GM12873 (cell line): ENCODE measurements around the gene MRPL54.

ENCODE experiments used
- CTCF ChIP-seq: IDR thresholded peaks from 2 replicates; pipeline ENCODE4 v1.5.1; 2012; ENCODE audit warnings: low read depth, mild to moderate bottlenecking, moderate library complexity, low read length, control low read depth; ENCODE audit not compliant: insufficient read depth; ENCODE audit errors: missing control alignments

MRPL54 gene

GRCh38 chr19:3785938-3786824 lies 23.7 kb downstream of the MRPL54 start, which contains the start of gene MATK:
Gene MATK, minus strand, starts transcription at chr19:3786381. Its CDS starts 1,246 bp downstream, at chr19:3785135.
- no peak for TF ChIP-seq CTCF

GRCh38 chr19:3788996-3789778 lies 26.7 kb downstream of the MRPL54 start:
- TF ChIP-seq CTCF: no peak

- TF ChIP-seq CTCF: no peak
Observed at GRCh38 chr19:3790209-3790734, 27.8 kb downstream of the MRPL54 start.

GRCh38 chr19:3790941-3791340 lies 28.5 kb downstream of the MRPL54 start:
- TF ChIP-seq CTCF: no peak

- TF ChIP-seq CTCF: no peak
Observed at GRCh38 chr19:3792114-3792513, 29.6 kb downstream of the MRPL54 start.

GRCh38 chr19:3793799-3794198 lies 31.3 kb downstream of the MRPL54 start:
- no peak for TF ChIP-seq CTCF

- TF ChIP-seq CTCF: no peak
Observed at GRCh38 chr19:3796358-3796757, 33.9 kb downstream of the MRPL54 start.
